CD4-positive, alpha-beta T cell (primary cell): ENCODE measurements around the gene HOXA9. TPM values are rescaled to one million over a fixed set of nuclear protein-coding genes. Genes with fewer than 3 reads are reported as not detected.

Experiments
- ATAC-seq: fragments of 200-7000 bp; cut with Tn5 transposase; one replicate; pipeline ENCODE4 v1.10.0; 2022; ENCODE audit warnings: mild to moderate bottlenecking; ENCODE audit not compliant: poor library complexity
- CTCF ChIA-PET: fragments of 350-600 bp; sonication (Branson Sonifier 250); formaldehyde crosslinking; loops from one replicate; lab custom pipeline; 2021; ENCODE audit warnings: antibody characterized with exemption, inconsistent platforms; lab: Charles Lee
- POLR2A ChIA-PET: fragments of 350-600 bp; sonication (Branson Sonifier 250); formaldehyde crosslinking; loops from one replicate; lab custom pipeline; 2021; ENCODE audit warnings: antibody characterized with exemption, inconsistent platforms; lab: Charles Lee
- DNase-seq, 14 experiments: peaks; one replicate each; pipeline ENCODE4 v3.0.0-alpha.2; 2013 to 2020; ENCODE audit warnings: mixed read lengths in 2 of 14
- H3K27ac ChIP-seq, 2 donors: one replicate each; pipeline versions ENCODE4 v1.5.1 to v1.7.0; 2013; ENCODE audit warnings: low read length in 2 of 2, low read depth in 1 of 2, mild to moderate bottlenecking in 1 of 2
- H3K27me3 ChIP-seq, 2 experiments: 1 replicate in 1 of 2; 2 replicates in 1 of 2; pipeline versions ENCODE4 v1.6.1 to v1.7.0; 2013; ENCODE audit warnings: low read length in 2 of 2, control low read depth in 1 of 2, mild to moderate bottlenecking in 1 of 2, moderate library complexity in 1 of 2; ENCODE audit not compliant: insufficient read depth in 2 of 2, control insufficient read depth in 1 of 2
- H3K36me3 ChIP-seq: one replicate; pipeline ENCODE4 v1.6.1; 2013; ENCODE audit warnings: low read length, control low read depth; ENCODE audit not compliant: insufficient read depth
- H3K4me1 ChIP-seq: one replicate; pipeline ENCODE4 v1.6.1; 2013; ENCODE audit warnings: low read length, control low read depth; ENCODE audit not compliant: insufficient read depth
- H3K4me3 ChIP-seq: one replicate; pipeline ENCODE4 v1.5.1; 2013; ENCODE audit warnings: mild to moderate bottlenecking, low read length, moderate library complexity
- H3K9me3 ChIP-seq, 2 experiments: 1 replicate in 1 of 2; 2 replicates in 1 of 2; pipeline versions ENCODE4 v1.6.1 to v1.7.0; 2013; ENCODE audit warnings: low read length in 2 of 2, mild to moderate bottlenecking in 2 of 2, control low read depth in 1 of 2, moderate library complexity in 1 of 2; ENCODE audit not compliant: control insufficient read depth in 1 of 2, insufficient read depth in 1 of 2
- H3K27ac Mint-ChIP-seq: one replicate; pipeline ENCODE4 v1.8.0; 2020; ENCODE audit warnings: mixed read lengths
- H3K27me3 Mint-ChIP-seq: one replicate; pipeline ENCODE4 v1.8.0; 2021; ENCODE audit warnings: mixed read lengths
- H3K36me3 Mint-ChIP-seq: one replicate; pipeline ENCODE4 v1.8.0; 2021; ENCODE audit warnings: low read depth, mixed read lengths
- H3K4me1 Mint-ChIP-seq: one replicate; pipeline ENCODE4 v1.8.0; 2021; ENCODE audit warnings: low read depth, mixed read lengths
- H3K4me3 Mint-ChIP-seq: one replicate; pipeline ENCODE4 v1.8.0; 2020; ENCODE audit warnings: mild to moderate bottlenecking, mixed read lengths
- H3K9me3 Mint-ChIP-seq: one replicate; pipeline ENCODE4 v1.8.0; 2020; ENCODE audit warnings: mixed read lengths
- intact Hi-C, 2 experiments: fragments of 100-400 bp; cut with DNase I in 1 of 2; cut with micrococcal nuclease in 1 of 2; formaldehyde crosslinking; loops; one replicate each; pipeline versions ENCODE4 v1.15.1 to v1.9.0; 2023 to 2025; cut with DNase I, micrococcal nuclease
- total RNA-seq, 174 experiments: library from RNA in 2 of 174; stranded (reverse) in 2 of 174; gene quantifications; one replicate each; pipeline ENCODE4 v1.2.3 and lab custom pipeline; 2021 to 2026
- TF ChIP-seq, protein P1 (sequence below): fragments of 200-600 bp; IDR thresholded peaks from one replicate; pipeline ENCODE4 v1.8.0; 2022; ENCODE audit warnings: antibody characterized with exemption, mild to moderate bottlenecking

Gene HOXA9
- total RNA-seq, 2 experiments from 2014 or later, result not detected

DNA sequence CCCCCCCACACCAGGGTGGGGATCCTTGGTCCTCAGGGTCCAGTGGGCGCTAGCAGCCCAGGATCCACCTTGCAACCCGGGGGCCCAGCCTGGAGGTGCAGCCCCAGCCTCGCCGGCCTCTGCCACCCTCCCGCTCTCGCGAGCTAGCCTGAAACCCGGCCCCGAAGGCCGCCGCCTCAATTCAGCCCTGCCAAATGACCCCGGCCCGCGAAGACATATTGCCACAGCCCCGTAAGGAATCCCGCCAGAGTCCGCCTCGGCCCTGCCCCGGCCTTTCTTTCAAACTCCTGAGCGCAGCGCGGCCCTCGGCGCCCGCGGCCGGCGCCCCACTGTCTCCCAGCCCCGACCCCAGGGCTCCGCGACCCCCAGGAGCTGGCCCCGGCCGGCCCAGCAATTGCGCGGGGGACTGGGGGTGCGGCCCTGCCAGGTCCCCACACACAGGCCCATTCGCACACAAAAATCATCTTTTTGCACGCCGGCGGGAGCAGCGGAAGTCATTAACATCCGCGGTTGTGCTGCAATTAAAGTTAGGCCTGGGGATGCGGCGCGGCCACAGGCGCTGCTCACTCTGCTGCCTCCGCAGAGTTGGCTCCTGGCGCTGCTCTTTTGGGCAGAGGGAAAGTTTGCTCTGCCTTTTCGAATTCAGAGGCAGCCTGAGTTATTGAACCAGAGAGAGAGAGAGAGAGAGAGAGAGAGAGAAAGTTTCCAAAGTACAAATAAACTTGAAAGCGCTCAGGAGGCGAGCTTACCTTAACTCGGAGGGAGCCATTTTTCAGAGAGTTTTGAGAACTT, 25.8 kb downstream of the HOXA9 start:
- CTCF ChIA-PET, result interaction anchor here (1.1 kb wide), 1 partner anchor 12 kb away, joined by 3 read pairs; no protein-coding TSS in a partner anchor
- no peak for ATAC-seq
- no peak overlapping the region for H3K27ac Mint-ChIP-seq

DNA sequence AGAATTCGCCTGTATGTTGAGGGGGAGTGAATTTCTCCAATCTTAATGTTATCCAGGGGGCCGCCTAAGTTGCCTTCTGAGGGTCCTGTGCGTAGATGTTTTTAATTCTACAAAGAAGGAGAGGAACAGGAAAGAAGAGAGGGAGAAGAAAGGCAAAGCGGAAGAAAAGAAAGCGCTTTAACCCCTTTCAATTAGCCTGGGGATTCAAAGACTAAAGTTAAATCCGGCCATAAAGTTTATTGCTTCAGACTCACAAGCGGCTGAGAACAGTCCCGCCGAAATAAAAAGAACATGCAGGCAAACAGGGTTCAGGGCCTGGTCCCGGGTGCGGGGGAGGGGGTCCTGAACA, 26.4 kb downstream of the HOXA9 start:
- Mint-ChIP-seq H3K4me3 (no peak overlapping the region), H3K4me1 (no peaks in the 10 kb centered on the region), H3K27me3 (peaks cover 79% of the 10 kb centered on the region), H3K27ac (no peak overlapping the region), H3K36me3 (no peaks in the 10 kb centered on the region), H3K9me3 (no peaks in the 10 kb centered on the region)
- POLR2A ChIA-PET, result no interaction called here
- ATAC-seq, result no peak
- intact Hi-C loops, result no loop called here
- no peaks in the 10 kb centered on the region for H3K36me3 ChIP-seq
- CTCF ChIA-PET, result no interaction called here
- no peak overlapping the region for H3K4me3 ChIP-seq
- H3K9me3 ChIP-seq, result peaks cover 0 to 10% of the 10 kb centered on the region in 2 experiments
- H3K4me1 ChIP-seq, result no peaks in the 10 kb centered on the region
- peaks cover 19 to 63% of the 10 kb centered on the region in 2 experiments for H3K27me3 ChIP-seq
- no peak overlapping the region for H3K27ac ChIP-seq
- TF ChIP-seq, protein P1, sequence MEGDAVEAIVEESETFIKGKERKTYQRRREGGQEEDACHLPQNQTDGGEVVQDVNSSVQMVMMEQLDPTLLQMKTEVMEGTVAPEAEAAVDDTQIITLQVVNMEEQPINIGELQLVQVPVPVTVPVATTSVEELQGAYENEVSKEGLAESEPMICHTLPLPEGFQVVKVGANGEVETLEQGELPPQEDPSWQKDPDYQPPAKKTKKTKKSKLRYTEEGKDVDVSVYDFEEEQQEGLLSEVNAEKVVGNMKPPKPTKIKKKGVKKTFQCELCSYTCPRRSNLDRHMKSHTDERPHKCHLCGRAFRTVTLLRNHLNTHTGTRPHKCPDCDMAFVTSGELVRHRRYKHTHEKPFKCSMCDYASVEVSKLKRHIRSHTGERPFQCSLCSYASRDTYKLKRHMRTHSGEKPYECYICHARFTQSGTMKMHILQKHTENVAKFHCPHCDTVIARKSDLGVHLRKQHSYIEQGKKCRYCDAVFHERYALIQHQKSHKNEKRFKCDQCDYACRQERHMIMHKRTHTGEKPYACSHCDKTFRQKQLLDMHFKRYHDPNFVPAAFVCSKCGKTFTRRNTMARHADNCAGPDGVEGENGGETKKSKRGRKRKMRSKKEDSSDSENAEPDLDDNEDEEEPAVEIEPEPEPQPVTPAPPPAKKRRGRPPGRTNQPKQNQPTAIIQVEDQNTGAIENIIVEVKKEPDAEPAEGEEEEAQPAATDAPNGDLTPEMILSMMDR, result no peak
- DNase-seq, result no peak

More for the DNA sequence above, 25.8 kb downstream of the HOXA9 start:
- Mint-ChIP-seq H3K4me3 (no peak overlapping the region), H3K9me3 (no peaks in the 10 kb centered on the region), H3K4me1 (no peaks in the 10 kb centered on the region), H3K27me3 (peaks cover 79% of the 10 kb centered on the region), H3K36me3 (no peaks in the 10 kb centered on the region)
- Histone ChIP-seq H3K4me3 (no peak overlapping the region), H3K36me3 (no peaks in the 10 kb centered on the region), H3K27me3 (peaks cover 19 to 66% of the 10 kb centered on the region in 2 experiments), H3K9me3 (peaks cover 0 to 12% of the 10 kb centered on the region in 2 experiments), H3K27ac (no peak overlapping the region), H3K4me1 (no peaks in the 10 kb centered on the region)
- intact Hi-C loops, result no loop called here
- TF ChIP-seq, protein P1, result no peak
- POLR2A ChIA-PET, result no interaction called here
- DNase-seq, result no peak

DNA sequence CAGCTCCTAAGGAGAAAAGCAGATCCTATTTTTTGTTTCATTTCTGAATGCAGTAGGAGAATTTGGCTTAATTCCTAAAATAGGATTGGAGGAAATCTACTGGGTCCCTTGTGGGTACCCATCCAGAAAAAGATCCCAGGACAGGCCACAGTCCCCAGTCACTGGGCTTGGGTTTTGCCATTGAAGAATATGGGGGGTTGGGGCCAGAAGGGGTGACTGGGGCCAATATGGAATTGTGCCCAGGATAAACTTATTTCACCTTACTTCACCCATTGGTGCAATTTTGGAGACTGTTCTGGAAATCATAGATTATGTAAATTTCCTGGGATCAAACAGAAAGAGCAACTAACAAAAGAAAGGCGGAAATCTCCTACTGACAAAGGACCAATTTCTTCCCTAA, 26.9 kb downstream of the HOXA9 start:
- Mint-ChIP-seq H3K27me3 (peaks cover 81% of the 10 kb centered on the region), H3K4me1 (no peaks in the 10 kb centered on the region), H3K27ac (no peak overlapping the region), H3K36me3 (no peaks in the 10 kb centered on the region), H3K9me3 (no peaks in the 10 kb centered on the region), H3K4me3 (no peak overlapping the region)
- Histone ChIP-seq H3K4me3 (no peak overlapping the region), H3K36me3 (no peaks in the 10 kb centered on the region), H3K9me3 (peaks cover 0 to 10% of the 10 kb centered on the region in 2 experiments), H3K27ac (no peak overlapping the region), H3K4me1 (no peaks in the 10 kb centered on the region), H3K27me3 (peaks cover 19 to 60% of the 10 kb centered on the region in 2 experiments)
- CTCF ChIA-PET, result no interaction called here
- no peak for DNase-seq
- TF ChIP-seq, protein P1, result no peak
- POLR2A ChIA-PET, result no interaction called here
- ATAC-seq, result no peak
- intact Hi-C loops, result no loop called here
